CD4-positive, CD25-positive, alpha-beta regulatory T cell (primary cell): Measurements from ENCODE around the gene KCNQ5. TPM values are rescaled to one million over a fixed set of nuclear protein-coding genes. Genes with fewer than 3 reads are reported as not detected.

Experiments
- ATAC-seq, 2 donors: fragments of 150-1000 bp; cut with Tn5 transposase; one replicate each; pipeline ENCODE4 v1.10.0; 2021; ENCODE audit warnings: low read depth in 2 of 2, moderate number of reproducible peaks in 2 of 2, moderate library complexity in 1 of 2
- DNase-seq, 3 donors: peaks; one replicate each; pipeline versions ENCODE4 v3.0.0 to v3.0.0-alpha.2; 2012 to 2022; ENCODE audit warnings: mixed read lengths in 1 of 3
- H3K27ac ChIP-seq: one replicate; pipeline ENCODE4 v1.7.0; 2013; ENCODE audit warnings: mild to moderate bottlenecking, low read length; ENCODE audit not compliant: insufficient read depth, poor library complexity, severe bottlenecking
- H3K27me3 ChIP-seq: one replicate; pipeline ENCODE4 v1.7.0; 2013; ENCODE audit warnings: low read length; ENCODE audit not compliant: control insufficient read depth, insufficient read depth
- H3K36me3 ChIP-seq: one replicate; pipeline ENCODE4 v1.7.0; 2013; ENCODE audit warnings: mild to moderate bottlenecking, low read length, moderate library complexity; ENCODE audit not compliant: control insufficient read depth, insufficient read depth
- H3K4me1 ChIP-seq: 2 replicates; pipeline ENCODE4 v1.7.0; 2013; ENCODE audit warnings: mild to moderate bottlenecking, low read length; ENCODE audit not compliant: insufficient read depth, control insufficient read depth, poor library complexity, severe bottlenecking
- H3K4me3 ChIP-seq: one replicate; pipeline ENCODE4 v1.7.0; 2013; ENCODE audit warnings: low read depth, mild to moderate bottlenecking, low read length, moderate library complexity
- H3K9me3 ChIP-seq, 2 experiments: 1 replicate in 1 of 2; 2 replicates in 1 of 2; pipeline ENCODE4 v1.7.0; 2013; ENCODE audit warnings: low read length in 2 of 2, mild to moderate bottlenecking in 1 of 2, moderate library complexity in 1 of 2; ENCODE audit not compliant: control insufficient read depth in 2 of 2
- H3K27ac Mint-ChIP-seq, 3 donors: one replicate each; pipeline ENCODE4 v1.8.0; 2020 to 2022; ENCODE audit warnings: mild to moderate bottlenecking in 3 of 3, mixed read lengths in 3 of 3, moderate library complexity in 2 of 3
- H3K27me3 Mint-ChIP-seq: one replicate; pipeline ENCODE4 v1.8.0; 2022; ENCODE audit warnings: mild to moderate bottlenecking, mixed read lengths
- H3K36me3 Mint-ChIP-seq: one replicate; pipeline ENCODE4 v1.8.0; 2020; ENCODE audit warnings: mixed read lengths
- H3K4me1 Mint-ChIP-seq, 4 donors: one replicate each; pipeline ENCODE4 v1.8.0; 2020 to 2022; ENCODE audit warnings: mixed read lengths in 4 of 4, mild to moderate bottlenecking in 1 of 4
- H3K4me3 Mint-ChIP-seq, 4 donors: one replicate each; pipeline ENCODE4 v1.8.0; 2020 to 2022; ENCODE audit warnings: mild to moderate bottlenecking in 4 of 4, mixed read lengths in 4 of 4, moderate library complexity in 3 of 4
- H3K9me3 Mint-ChIP-seq, 7 donors: one replicate each; pipeline ENCODE4 v1.8.0; 2020 to 2022; ENCODE audit warnings: mixed read lengths in 7 of 7, mild to moderate bottlenecking in 3 of 7, moderate library complexity in 2 of 7
- polyA plus RNA-seq, 4 donors: library from polyadenylated mRNA; unstranded; fragments of 300-500 nt; fragmentation: Illumina TruSeq; gene quantifications; one replicate each; pipeline ENCODE4 v1.2.3, GENCODE V29; 2021
- total RNA-seq: library from RNA; stranded (reverse); gene quantifications from one replicate; pipeline ENCODE4 v1.2.3, GENCODE V29; 2022

The KCNQ5 gene
- total and polyA plus RNA-seq, 5 donors from 2014 or later = 0.45 to 2.5 (median 1.8) TPM

- no peaks in the 10 kb centered on the region for H3K9me3 ChIP-seq
- no peaks in the 10 kb centered on the region for H3K36me3 ChIP-seq
- DNase-seq = no peak
- Mint-ChIP-seq H3K9me3 (no peaks in the 10 kb centered on the region), H3K4me1 (no peaks in the 10 kb centered on the region), H3K4me3 (no peak overlapping the region), H3K27me3 (no peaks in the 10 kb centered on the region), H3K36me3 (no peaks in the 10 kb centered on the region), H3K27ac (no peak overlapping the region)
- no peak overlapping the region for H3K27ac ChIP-seq
- H3K4me3 ChIP-seq = no peak overlapping the region
- no peaks in the 10 kb centered on the region for H3K4me1 ChIP-seq
- no peaks in the 10 kb centered on the region for H3K27me3 ChIP-seq
- ATAC-seq = no peak
Measured at GRCh38 chr6:73049971-73050594, 428.2 kb downstream of the KCNQ5 start.

- Mint-ChIP-seq H3K27me3 (no peaks in the 10 kb centered on the region), H3K4me1 (no peaks in the 10 kb centered on the region), H3K4me3 (no peak overlapping the region), H3K36me3 (no peaks in the 10 kb centered on the region), H3K9me3 (peaks cover 0 to 3% (median 0%) of the 10 kb centered on the region in 7 donors), H3K27ac (no peak overlapping the region)
- DNase-seq = no peak
- H3K36me3 ChIP-seq = no peaks in the 10 kb centered on the region
- H3K4me3 ChIP-seq = no peak overlapping the region
- H3K27me3 ChIP-seq = no peaks in the 10 kb centered on the region
- no peak overlapping the region for H3K27ac ChIP-seq
- H3K9me3 ChIP-seq = no peaks in the 10 kb centered on the region
- ATAC-seq = no peak
- H3K4me1 ChIP-seq = no peaks in the 10 kb centered on the region
Measured at GRCh38 chr6:73050706-73051105, 428.8 kb downstream of the KCNQ5 start.

GRCh38 chr6:73051147-73051546 lies 429.3 kb downstream of the KCNQ5 start:
- no peak for ATAC-seq
- H3K27me3 Mint-ChIP-seq = no peaks in the 10 kb centered on the region
- no peak overlapping the region for H3K4me3 Mint-ChIP-seq

GRCh38 chr6:73054958-73055357 lies 433.1 kb downstream of the KCNQ5 start:
- Mint-ChIP-seq H3K27ac (no peak overlapping the region), H3K36me3 (no peaks in the 10 kb centered on the region), H3K4me3 (no peak overlapping the region), H3K4me1 (no peaks in the 10 kb centered on the region), H3K9me3 (peaks cover 0 to 6% (median 0%) of the 10 kb centered on the region in 7 donors), H3K27me3 (no peaks in the 10 kb centered on the region)
- H3K4me3 ChIP-seq = no peak overlapping the region
- H3K27ac ChIP-seq = no peak overlapping the region
- ATAC-seq (no peak), DNase-seq (no peak)
- no peaks in the 10 kb centered on the region for H3K27me3 ChIP-seq
- no peaks in the 10 kb centered on the region for H3K4me1 ChIP-seq
- H3K9me3 ChIP-seq = no peaks in the 10 kb centered on the region
- H3K36me3 ChIP-seq = no peaks in the 10 kb centered on the region

More at GRCh38 chr6:73051147-73051546, 429.3 kb downstream of the KCNQ5 start:
- H3K27ac ChIP-seq = no peak overlapping the region
- H3K9me3 ChIP-seq = no peaks in the 10 kb centered on the region
- H3K4me1 Mint-ChIP-seq = no peaks in the 10 kb centered on the region
- H3K36me3 ChIP-seq = no peaks in the 10 kb centered on the region
- no peak overlapping the region for H3K27ac Mint-ChIP-seq
- H3K4me3 ChIP-seq = no peak overlapping the region
- no peaks in the 10 kb centered on the region for H3K27me3 ChIP-seq
- peaks cover 0 to 6% (median 0%) of the 10 kb centered on the region in 7 donors for H3K9me3 Mint-ChIP-seq
- H3K4me1 ChIP-seq = no peaks in the 10 kb centered on the region
- DNase-seq = no peak
- no peaks in the 10 kb centered on the region for H3K36me3 Mint-ChIP-seq

- DNase-seq (no peak), ATAC-seq (no peak)
- H3K9me3 ChIP-seq = no peaks in the 10 kb centered on the region
- Mint-ChIP-seq H3K9me3 (peaks cover 0 to 6% (median 0%) of the 10 kb centered on the region in 7 donors), H3K27me3 (no peaks in the 10 kb centered on the region), H3K27ac (no peak overlapping the region), H3K36me3 (no peaks in the 10 kb centered on the region), H3K4me3 (no peak overlapping the region), H3K4me1 (no peaks in the 10 kb centered on the region)
- H3K4me1 ChIP-seq = no peaks in the 10 kb centered on the region
- H3K36me3 ChIP-seq = no peaks in the 10 kb centered on the region
- H3K4me3 ChIP-seq = no peak overlapping the region
- H3K27ac ChIP-seq = no peak overlapping the region
- H3K27me3 ChIP-seq = no peaks in the 10 kb centered on the region
Measured at GRCh38 chr6:73058736-73059135, 436.9 kb downstream of the KCNQ5 start.

- Mint-ChIP-seq H3K36me3 (peaks cover 5% of the 10 kb centered on the region), H3K9me3 (peaks cover 0 to 4% (median 2%) of the 10 kb centered on the region in 7 donors), H3K27ac (peak overlapping the region in 1 of 3 donors; percentile 21), H3K4me1 (no peaks in the 10 kb centered on the region), H3K4me3 (no peak overlapping the region), H3K27me3 (no peaks in the 10 kb centered on the region)
- Histone ChIP-seq H3K27ac (no peak overlapping the region), H3K27me3 (no peaks in the 10 kb centered on the region), H3K4me1 (no peaks in the 10 kb centered on the region), H3K9me3 (no peaks in the 10 kb centered on the region), H3K36me3 (no peaks in the 10 kb centered on the region), H3K4me3 (no peak overlapping the region)
- DNase-seq (no peak), ATAC-seq (no peak)
Measured at GRCh38 chr6:73062130-73062529, 440.3 kb downstream of the KCNQ5 start.

- H3K27ac ChIP-seq = no peak overlapping the region
- no peaks in the 10 kb centered on the region for H3K27me3 Mint-ChIP-seq
Measured at GRCh38 chr6:73062837-73063236, 441.0 kb downstream of the KCNQ5 start.

GRCh38 chr6:73064266-73064665 lies 442.4 kb downstream of the KCNQ5 start:
- no peak for DNase-seq
- Histone ChIP-seq H3K9me3 (no peaks in the 10 kb centered on the region), H3K4me1 (no peaks in the 10 kb centered on the region), H3K27me3 (no peaks in the 10 kb centered on the region), H3K36me3 (no peaks in the 10 kb centered on the region), H3K27ac (no peak overlapping the region), H3K4me3 (no peak overlapping the region)
- Mint-ChIP-seq H3K4me3 (no peak overlapping the region), H3K27me3 (no peaks in the 10 kb centered on the region), H3K9me3 (peaks cover 0 to 3% (median 0%) of the 10 kb centered on the region in 7 donors), H3K27ac (no peak overlapping the region), H3K4me1 (no peaks in the 10 kb centered on the region), H3K36me3 (peaks cover 5% of the 10 kb centered on the region)
- ATAC-seq = no peak

More at GRCh38 chr6:73062837-73063236, 441.0 kb downstream of the KCNQ5 start:
- DNase-seq (no peak), ATAC-seq (no peak)
- H3K27ac Mint-ChIP-seq = no peak overlapping the region
- Histone ChIP-seq H3K36me3 (no peaks in the 10 kb centered on the region), H3K27me3 (no peaks in the 10 kb centered on the region), H3K4me1 (no peaks in the 10 kb centered on the region), H3K9me3 (no peaks in the 10 kb centered on the region), H3K4me3 (no peak overlapping the region)
- peaks cover 0 to 4% (median 2%) of the 10 kb centered on the region in 7 donors for H3K9me3 Mint-ChIP-seq
- H3K4me3 Mint-ChIP-seq = no peak overlapping the region
- H3K4me1 Mint-ChIP-seq = no peaks in the 10 kb centered on the region
- peaks cover 5% of the 10 kb centered on the region for H3K36me3 Mint-ChIP-seq
